Stimulated activated CD4-positive, alpha-beta T cell treated with anti-CD3 and anti-CD28 coated beads, Interleukin-15, amount 100 ng/mL, for 48 hours (primary cell): ENCODE measurements around the gene KLHL29.

Source experiments
- DNase-seq, 2 donors: peaks; one replicate each; pipeline ENCODE4 v3.0.0-alpha.2; 2020; ENCODE audit warnings: low read depth in 2 of 2

KLHL29 gene

GRCh38 chr2:23695214-23695889 lies 310.4 kb downstream of the KLHL29 start:
- no peak for DNase-seq

- no peak for DNase-seq
Observed at GRCh38 chr2:23695890-23696751, 311.1 kb downstream of the KLHL29 start.

GRCh38 chr2:23696752-23697045 lies 311.7 kb downstream of the KLHL29 start:
- no peak for DNase-seq

- DNase-seq = no peak
Observed at GRCh38 chr2:23697256-23698075, 312.5 kb downstream of the KLHL29 start.

GRCh38 chr2:23698116-23698693 lies 313.2 kb downstream of the KLHL29 start:
- DNase-seq = no peak

GRCh38 chr2:23698721-23699579 lies 314.0 kb downstream of the KLHL29 start:
- no peak for DNase-seq

- DNase-seq = no peak
Observed at GRCh38 chr2:23699580-23699925, 314.6 kb downstream of the KLHL29 start.

- no peak for DNase-seq
Observed at GRCh38 chr2:23700627-23701026, 315.6 kb downstream of the KLHL29 start.

- no peak for DNase-seq
Observed at GRCh38 chr2:23703037-23703582, 318.1 kb downstream of the KLHL29 start.

GRCh38 chr2:23703583-23704385 lies 318.8 kb downstream of the KLHL29 start:
- DNase-seq = no peak

GRCh38 chr2:23705771-23706612 lies 321.0 kb downstream of the KLHL29 start:
- no peak for DNase-seq

- no peak for DNase-seq
Observed at GRCh38 chr2:23706613-23707078, 321.7 kb downstream of the KLHL29 start.

- DNase-seq = no peak
Observed at GRCh38 chr2:23707096-23707495, 322.1 kb downstream of the KLHL29 start.

GRCh38 chr2:23708771-23709170 lies 323.8 kb downstream of the KLHL29 start:
- no peak for DNase-seq

GRCh38 chr2:23709311-23709710 lies 324.3 kb downstream of the KLHL29 start:
- no peak for DNase-seq

- DNase-seq = no peak
Observed at GRCh38 chr2:23711979-23712755, 327.2 kb downstream of the KLHL29 start.

GRCh38 chr2:23712756-23713151 lies 327.8 kb downstream of the KLHL29 start:
- DNase-seq = no peak

GRCh38 chr2:23713351-23713750 lies 328.4 kb downstream of the KLHL29 start:
- DNase-seq = no peak
